SK-N-SH treated with all-trans-retinoic acid at 6 μM for 48 hours (cell line): ENCODE measurements around the gene RAB44.

Experiments used
- ATAC-seq: fragments of 200-7000 bp; cut with Tn5 transposase; 3 replicates; pipeline ENCODE4 v1.9.1; 2020; ENCODE audit warnings: mild to moderate bottlenecking, moderate library complexity
- ARNTL ChIP-seq: fragments of 450-650 bp; formaldehyde crosslinking; IDR thresholded peaks from 2 replicates; pipeline ENCODE4 v1.5.0; 2020; ENCODE audit warnings: low read depth, mild to moderate bottlenecking, moderate library complexity, borderline replicate concordance
- BACH2 ChIP-seq: fragments of 250-450 bp; sonication (Bioruptor Pico); IDR thresholded peaks from 2 replicates; pipeline ENCODE4 v1.9.0; 2021; ENCODE audit warnings: mild to moderate bottlenecking, borderline replicate concordance
- CSDC2 ChIP-seq: fragments of 250-450 bp; sonication (Bioruptor Pico); IDR thresholded peaks from 2 replicates; pipeline ENCODE4 v1.5.0; 2020; ENCODE audit warnings: mild to moderate bottlenecking, moderate library complexity
- CSRNP3 ChIP-seq: fragments of 250-450 bp; sonication (Bioruptor Pico); IDR thresholded peaks from 2 replicates; pipeline ENCODE4 v1.5.1; 2021; ENCODE audit warnings: mild to moderate bottlenecking, moderate library complexity
- GLIS3 ChIP-seq: fragments of 250-450 bp; sonication (Bioruptor Pico); IDR thresholded peaks from 2 replicates; pipeline ENCODE4 v1.5.0; 2020; ENCODE audit warnings: mild to moderate bottlenecking, moderate library complexity
- ISL1 ChIP-seq: fragments of 250-450 bp; sonication (Bioruptor Pico); IDR thresholded peaks from 2 replicates; pipeline ENCODE4 v2.1.2; 2022; ENCODE audit warnings: mild to moderate bottlenecking, moderate library complexity
- OSR1 ChIP-seq: fragments of 250-450 bp; sonication (Bioruptor Pico); IDR thresholded peaks from 2 replicates; pipeline ENCODE4 v1.8.0; 2022; ENCODE audit warnings: moderate library complexity, mild to moderate bottlenecking, inconsistent platforms
- PATZ1 ChIP-seq: fragments of 250-450 bp; sonication (Bioruptor Pico); IDR thresholded peaks from 2 replicates; pipeline ENCODE4 v1.8.0; 2020; ENCODE audit warnings: mild to moderate bottlenecking, moderate library complexity, borderline replicate concordance
- POU6F1 ChIP-seq: fragments of 250-450 bp; sonication (Bioruptor Pico); IDR thresholded peaks from 2 replicates; pipeline ENCODE4 v1.8.0; 2021; ENCODE audit warnings: low read depth, mild to moderate bottlenecking, moderate library complexity, borderline replicate concordance
- RARB ChIP-seq: fragments of 250-450 bp; sonication (Bioruptor Pico); IDR thresholded peaks from 2 replicates; pipeline ENCODE4 v1.8.0; 2021; ENCODE audit warnings: mild to moderate bottlenecking, moderate library complexity
- TSHZ2 ChIP-seq: fragments of 250-450 bp; sonication (Bioruptor Pico); IDR thresholded peaks from 2 replicates; pipeline ENCODE4 v1.5.0; 2020; ENCODE audit warnings: mild to moderate bottlenecking, moderate library complexity
- ZC3H10 ChIP-seq: fragments of 250-450 bp; sonication (Bioruptor Pico); IDR thresholded peaks from 2 replicates; pipeline ENCODE4 v1.5.1; 2021; ENCODE audit warnings: mild to moderate bottlenecking, moderate library complexity
- ZFP3 ChIP-seq: fragments of 250-450 bp; sonication (Bioruptor Pico); IDR thresholded peaks from 2 replicates; pipeline ENCODE4 v1.5.0; 2020; ENCODE audit warnings: mild to moderate bottlenecking, moderate library complexity
- ZFP30 ChIP-seq: fragments of 450-650 bp; formaldehyde crosslinking; IDR thresholded peaks from 2 replicates; pipeline ENCODE4 v1.5.0; 2022; ENCODE audit warnings: mild to moderate bottlenecking, moderate library complexity

Gene RAB44

GRCh38 chr6:36754582-36755434, 57.2 kb downstream of the RAB44 start (continued):
- TF ChIP-seq POU6F1 (CRISPR knock-in tag) (no peak), RARB (CRISPR knock-in tag) (no peak), ZC3H10 (CRISPR knock-in tag) (no peak), CSDC2 (CRISPR knock-in tag) (no peak), TSHZ2 (no peak), BACH2 (CRISPR knock-in tag) (no peak)

GRCh38 chr6:36755435-36756348, 58.1 kb downstream of the RAB44 start:
- ATAC-seq, result no peak
- TF ChIP-seq POU6F1 (CRISPR knock-in tag) (no peak), CSDC2 (CRISPR knock-in tag) (no peak), GLIS3 (no peak)

- TF ChIP-seq ZFP3 (CRISPR knock-in tag) (no peak), RARB (CRISPR knock-in tag) (no peak), CSRNP3 (no peak), ZFP30 (no peak), ARNTL (CRISPR knock-in tag) (no peak), ISL1 (CRISPR knock-in tag) (no peak), GLIS3 (no peak)
- ATAC-seq, result no peak
Observed at GRCh38 chr6:36756786-36757185, 59.2 kb downstream of the RAB44 start.

- no peak for ATAC-seq
- no peak for TF ChIP-seq OSR1 (CRISPR knock-in tag)
- no peak for TF ChIP-seq PATZ1 (CRISPR knock-in tag)
- TF ChIP-seq ARNTL (CRISPR knock-in tag), result no peak
- TF ChIP-seq GLIS3, result no peak
- TF ChIP-seq, all 23 proteins: peak for 0
Observed at GRCh38 chr6:36757206-36757605, 59.6 kb downstream of the RAB44 start.
